Stimulated activated CD8-positive, alpha-beta memory T cell treated with anti-CD3 and anti-CD28 coated beads, Interleukin-2, amount 100 ng/mL, for 48 hours (primary cell): ENCODE results near the gene IL1RN.

ENCODE experiments used
- DNase-seq, 2 donors: peaks; one replicate each; pipeline ENCODE4 v3.0.0-alpha.2; 2020; ENCODE audit warnings: low read depth in 2 of 2

Gene IL1RN

GRCh38 chr2:113103277-113103676, 24.1 kb upstream of the IL1RN start:
- no peak for DNase-seq

GRCh38 chr2:113104054-113104611, 23.3 kb upstream of the IL1RN start:
- peak; percentile 25 to 29 for DNase-seq

- DNase-seq = peak; percentile 40 to 43
These were observed 22.2 kb upstream of the IL1RN start for GRCh38 chr2:113105047-113105785.

GRCh38 chr2:113111121-113111520, 16.3 kb upstream of the IL1RN start:
- DNase-seq = no peak

- no peak for DNase-seq
These were observed 15.5 kb upstream of the IL1RN start for GRCh38 chr2:113111823-113112287.

GRCh38 chr2:113112441-113112840, 15.0 kb upstream of the IL1RN start:
- no peak for DNase-seq

GRCh38 chr2:113112871-113113270, 14.5 kb upstream of the IL1RN start:
- DNase-seq = no peak

- DNase-seq = no peak
These were observed 13.6 kb upstream of the IL1RN start for GRCh38 chr2:113113807-113114206.

GRCh38 chr2:113114224-113114945, 13.0 kb upstream of the IL1RN start:
- DNase-seq = no peak

GRCh38 chr2:113114996-113115395, 12.4 kb upstream of the IL1RN start:
- DNase-seq = no peak

- DNase-seq = no peak
These were observed 11.1 kb upstream of the IL1RN start for GRCh38 chr2:113116100-113116958.

GRCh38 chr2:113117541-113118262, 9.7 kb upstream of the IL1RN start:
- DNase-seq = peak; percentile 36 to 59

- no peak for DNase-seq
These were observed 9.1 kb upstream of the IL1RN start for GRCh38 chr2:113118263-113118657.

GRCh38 chr2:113119111-113119510, 8.3 kb upstream of the IL1RN start:
- no peak for DNase-seq

GRCh38 chr2:113120861-113121260, 6.5 kb upstream of the IL1RN start:
- no peak for DNase-seq

GRCh38 chr2:113122364-113122763, 5.0 kb upstream of the IL1RN start:
- no peak for DNase-seq

GRCh38 chr2:113123726-113124125, 3.7 kb upstream of the IL1RN start:
- no peak for DNase-seq

- no peak for DNase-seq
These were observed 3.0 kb upstream of the IL1RN start for GRCh38 chr2:113124181-113124961.

GRCh38 chr2:113124984-113125855, 2.2 kb upstream of the IL1RN start:
- no peak for DNase-seq
